Thoracic aorta (tissue), 2 donors: ENCODE measurements around the gene TRIM33. TPM values are rescaled to one million over a fixed set of nuclear protein-coding genes. Genes with fewer than 3 reads are reported as not detected.

Experiments used
- ATAC-seq: fragments of 150-250 bp; one replicate; pipeline ENCODE4 v1.8.0; 2017; ENCODE audit warnings: low read depth; ENCODE audit not compliant: insufficient number of reproducible peaks, low FRiP score
- DNase-seq: peaks from one replicate; pipeline ENCODE4 v3.0.0-alpha.2; 2020; ENCODE audit warnings: low spot score
- H3K27ac ChIP-seq, 2 donors: fragments of 200-600 bp; sonication (generic); 1 replicate in 1 of 2; 2 replicates in 1 of 2; pipeline ENCODE4 v1.5.1; 2016; ENCODE audit warnings: mild to moderate bottlenecking in 2 of 2, moderate library complexity in 2 of 2
- H3K27me3 ChIP-seq: fragments of 200-600 bp; sonication (generic); replicated peaks from 2 replicates; pipeline ENCODE4 v1.6.0; 2016; ENCODE audit warnings: mild to moderate bottlenecking; ENCODE audit not compliant: insufficient read depth
- H3K36me3 ChIP-seq: fragments of 200-600 bp; sonication (generic); one replicate; pipeline ENCODE4 v1.5.1; 2016
- H3K4me1 ChIP-seq, 2 donors: fragments of 200-600 bp; sonication (generic); 1 replicate in 1 of 2; 2 replicates in 1 of 2; pipeline versions ENCODE4 v1.5.1 to v1.6.0; 2016; ENCODE audit warnings: low read depth in 2 of 2, mild to moderate bottlenecking in 1 of 2; ENCODE audit not compliant: control insufficient read depth in 1 of 2
- H3K4me3 ChIP-seq: fragments of 200-600 bp; sonication (generic); 2 replicates; pipeline ENCODE4 v1.5.1; 2016; ENCODE audit warnings: mild to moderate bottlenecking
- H3K9me3 ChIP-seq: fragments of 200-600 bp; sonication (generic); 2 replicates; pipeline ENCODE4 v1.5.1; 2016
- CTCF ChIP-seq: fragments of 200-600 bp; sonication (generic); IDR thresholded peaks from one replicate; pipeline ENCODE4 v1.5.1; 2019; ENCODE audit warnings: antibody characterized with exemption
- total RNA-seq, 2 donors: library from RNA; depleted of rRNA; stranded (reverse); fragments of >200 nt; gene quantifications; one replicate each; pipeline versions ENCODE4 v1.1.0 to v1.2.3, GENCODE V29; 2016

Gene TRIM33
- total RNA-seq, 2 donors from 2014 or later: 29.4 to 61.2 TPM

GRCh38 chr1:114551400-114551799, 40.4 kb upstream of the TRIM33 start:
- no peaks in the 10 kb centered on the region for H3K9me3 ChIP-seq
- no peak overlapping the region for H3K4me3 ChIP-seq
- no peaks in the 10 kb centered on the region for H3K27me3 ChIP-seq
- no peak overlapping the region for H3K27ac ChIP-seq
- no peak for ATAC-seq
- DNase-seq: no peak
- no peaks in the 10 kb centered on the region for H3K36me3 ChIP-seq
- H3K4me1 ChIP-seq: no peaks in the 10 kb centered on the region
- TF ChIP-seq CTCF: no peak

- DNase-seq (no peak), ATAC-seq (no peak)
- Histone ChIP-seq H3K36me3 (no peaks in the 10 kb centered on the region), H3K27ac (no peak overlapping the region), H3K27me3 (no peaks in the 10 kb centered on the region), H3K4me3 (no peak overlapping the region), H3K4me1 (no peaks in the 10 kb centered on the region), H3K9me3 (no peaks in the 10 kb centered on the region)
- no peak for TF ChIP-seq CTCF
Measured at GRCh38 chr1:114550336-114550735, 39.3 kb upstream of the TRIM33 start.

GRCh38 chr1:114549137-114549536, 38.1 kb upstream of the TRIM33 start:
- ATAC-seq (no peak), DNase-seq (no peak)
- Histone ChIP-seq H3K27ac (no peak overlapping the region), H3K36me3 (no peaks in the 10 kb centered on the region), H3K27me3 (no peaks in the 10 kb centered on the region), H3K4me1 (no peaks in the 10 kb centered on the region), H3K9me3 (no peaks in the 10 kb centered on the region), H3K4me3 (no peak overlapping the region)
- TF ChIP-seq CTCF: no peak

- no peak for ATAC-seq
- Histone ChIP-seq H3K27ac (no peak overlapping the region), H3K27me3 (no peaks in the 10 kb centered on the region), H3K9me3 (no peaks in the 10 kb centered on the region), H3K36me3 (no peaks in the 10 kb centered on the region), H3K4me1 (no peaks in the 10 kb centered on the region), H3K4me3 (no peak overlapping the region)
- TF ChIP-seq CTCF: no peak
- DNase-seq: no peak
Measured at GRCh38 chr1:114547076-114547475, 36.1 kb upstream of the TRIM33 start.

GRCh38 chr1:114545796-114546195, 34.8 kb upstream of the TRIM33 start:
- ATAC-seq (no peak), DNase-seq (no peak)
- no peak for TF ChIP-seq CTCF
- Histone ChIP-seq H3K27me3 (no peaks in the 10 kb centered on the region), H3K9me3 (no peaks in the 10 kb centered on the region), H3K36me3 (no peaks in the 10 kb centered on the region), H3K4me3 (no peak overlapping the region), H3K27ac (no peak overlapping the region), H3K4me1 (no peaks in the 10 kb centered on the region)
